Middle frontal gyrus (tissue), 1 donor: ENCODE data around the gene ZSWIM6.

Experiments
- DNase-seq: peaks from one replicate; pipeline ENCODE4 v3.0.0-alpha.2; 2015; ENCODE audit warnings: low spot score; ENCODE audit errors: extremely low spot score

Gene ZSWIM6

GRCh38 chr5:61438298-61438970 lies 106.4 kb downstream of the ZSWIM6 start:
- no peak for DNase-seq

GRCh38 chr5:61440086-61440485 lies 108.0 kb downstream of the ZSWIM6 start:
- DNase-seq, result no peak

GRCh38 chr5:61440596-61440995 lies 108.5 kb downstream of the ZSWIM6 start:
- DNase-seq, result no peak

GRCh38 chr5:61441742-61442141 lies 109.7 kb downstream of the ZSWIM6 start:
- no peak for DNase-seq

GRCh38 chr5:61447780-61448495 lies 115.9 kb downstream of the ZSWIM6 start:
- DNase-seq, result no peak

- peak; percentile 30 for DNase-seq
These were observed 117.9 kb downstream of the ZSWIM6 start for GRCh38 chr5:61449804-61450492.

- no peak for DNase-seq
These were observed 118.6 kb downstream of the ZSWIM6 start for GRCh38 chr5:61450493-61451279.

GRCh38 chr5:61455179-61456006 lies 123.3 kb downstream of the ZSWIM6 start:
- DNase-seq, result no peak

GRCh38 chr5:61460471-61460870 lies 128.4 kb downstream of the ZSWIM6 start:
- DNase-seq, result no peak

- no peak for DNase-seq
These were observed 129.4 kb downstream of the ZSWIM6 start for GRCh38 chr5:61461417-61461816.

- DNase-seq, result no peak
These were observed 129.9 kb downstream of the ZSWIM6 start for GRCh38 chr5:61461926-61462325.

- no peak for DNase-seq
These were observed 131.5 kb downstream of the ZSWIM6 start for GRCh38 chr5:61463596-61463995.

GRCh38 chr5:61464512-61464911 lies 132.5 kb downstream of the ZSWIM6 start:
- no peak for DNase-seq

- no peak for DNase-seq
These were observed 133.0 kb downstream of the ZSWIM6 start for GRCh38 chr5:61465066-61465465.

GRCh38 chr5:61465496-61465895 lies 133.4 kb downstream of the ZSWIM6 start:
- DNase-seq, result no peak

GRCh38 chr5:61466017-61466416 lies 134.0 kb downstream of the ZSWIM6 start:
- DNase-seq, result no peak

GRCh38 chr5:61467766-61468482 lies 135.9 kb downstream of the ZSWIM6 start:
- DNase-seq, result no peak

- DNase-seq, result no peak
These were observed 136.4 kb downstream of the ZSWIM6 start for GRCh38 chr5:61468483-61468865.

GRCh38 chr5:61471352-61471751 lies 139.3 kb downstream of the ZSWIM6 start:
- no peak for DNase-seq
